IMR-90 (cell line): ENCODE results near the gene ASS1. TPM values are rescaled to one million over a fixed set of nuclear protein-coding genes. Genes with fewer than 3 reads are reported as not detected.
A peak's percentile ranks its signal among the peaks of the same experiment; 100 is the strongest.

Source experiments
- ATAC-seq: fragments of 200-7000 bp; cut with Tn5 transposase; 2 replicates; pipeline ENCODE4 v1.9.1; 2020; ENCODE audit warnings: low read depth, mild to moderate bottlenecking, moderate library complexity
- BruUV-seq: library from RNA; stranded (reverse); fragments of 400-500 nt; replicated peaks from 2 replicates; lab custom pipeline; 2021; lab: Mats Ljungman, UMichigan
- CTCF ChIA-PET: fragments of 300-600 bp; formaldehyde crosslinking; extraction: SDS; loops from one replicate; lab custom pipeline; 2021; ENCODE audit warnings: antibody characterized with exemption; lab: Yijun Ruan, JAX
- POLR2A ChIA-PET: fragments of 300-600 bp; sonication (Branson Sonifier 250); formaldehyde crosslinking; loops from one replicate; lab custom pipeline; 2022; ENCODE audit warnings: antibody characterized with exemption; ENCODE audit not compliant: unreplicated experiment; lab: Charles Lee
- DNase-seq: peaks from one replicate; pipeline ENCODE4 v3.0.0; 2013
- H2AFZ ChIP-seq: replicated peaks from 2 replicates; pipeline ENCODE3; 2013; ENCODE audit warnings: low read length, mild to moderate bottlenecking; ENCODE audit not compliant: poor library complexity
- H2AK5ac ChIP-seq: 2 replicates; pipeline ENCODE4 v1.6.1; 2013; ENCODE audit warnings: low read depth, low read length, inconsistent platforms
- H2AK9ac ChIP-seq: replicated peaks from 2 replicates; pipeline ENCODE3; 2013; ENCODE audit warnings: mild to moderate bottlenecking, low read depth, low read length, moderate library complexity; ENCODE audit not compliant: poor library complexity
- H2BK120ac ChIP-seq: 2 replicates; pipeline ENCODE4 v1.6.1; 2013; ENCODE audit warnings: low read depth, low read length, inconsistent platforms
- H2BK15ac ChIP-seq: 3 replicates; pipeline ENCODE4 v1.6.1; 2013; ENCODE audit warnings: low read depth, low read length, inconsistent platforms
- H2BK20ac ChIP-seq: 2 replicates; pipeline ENCODE4 v1.6.1; 2013; ENCODE audit warnings: low read depth, mild to moderate bottlenecking, inconsistent platforms, low read length, moderate library complexity
- H2BK5ac ChIP-seq: 2 replicates; pipeline ENCODE4 v1.6.1; 2013; ENCODE audit warnings: mild to moderate bottlenecking, low read depth, low read length, inconsistent platforms; ENCODE audit not compliant: poor library complexity, severe bottlenecking
- H3K14ac ChIP-seq: replicated peaks from 2 replicates; pipeline ENCODE4 v1.6.1; 2013; ENCODE audit warnings: low read depth, low read length, inconsistent platforms
- H3K18ac ChIP-seq: 2 replicates; pipeline ENCODE4 v1.6.1; 2013; ENCODE audit warnings: low read depth, low read length, control low read depth
- H3K23ac ChIP-seq: 2 replicates; pipeline ENCODE4 v1.6.1; 2013; ENCODE audit warnings: low read depth, low read length, inconsistent platforms
- H3K27ac ChIP-seq: 2 replicates; pipeline ENCODE4 v1.5.1; 2013; ENCODE audit warnings: mild to moderate bottlenecking, control low read depth, low read length; ENCODE audit not compliant: insufficient read depth
- H3K27me3 ChIP-seq: 2 replicates; pipeline ENCODE4 v1.6.1; 2013; ENCODE audit warnings: low read length; ENCODE audit not compliant: control insufficient read depth, insufficient read depth
- H3K36me3 ChIP-seq: 2 replicates; pipeline ENCODE4 v1.6.1; 2013; ENCODE audit warnings: low read length, mixed read lengths; ENCODE audit not compliant: control insufficient read depth, insufficient read depth
- H3K4ac ChIP-seq: 2 replicates; pipeline ENCODE4 v1.6.1; 2013; ENCODE audit warnings: low read depth, low read length, inconsistent platforms
- H3K4me1 ChIP-seq: 2 replicates; pipeline ENCODE4 v1.6.1; 2013; ENCODE audit warnings: low read length, mixed read lengths; ENCODE audit not compliant: control insufficient read depth, insufficient read depth
- H3K4me2 ChIP-seq: 2 replicates; pipeline ENCODE4 v1.6.1; 2013; ENCODE audit warnings: low read depth, mild to moderate bottlenecking, control low read depth, low read length, moderate library complexity
- H3K4me3 ChIP-seq: 2 replicates; pipeline ENCODE4 v1.5.1; 2013; ENCODE audit warnings: low read depth, mild to moderate bottlenecking, control low read depth, low read length, moderate library complexity; ENCODE audit not compliant: insufficient read depth
- H3K56ac ChIP-seq: 2 replicates; pipeline ENCODE4 v1.6.1; 2013; ENCODE audit warnings: low read length, inconsistent platforms; ENCODE audit not compliant: insufficient read depth; ENCODE audit errors: extremely low read depth
- H3K79me1 ChIP-seq, 2 experiments: 2 replicates each; pipeline ENCODE4 v1.6.1; 2013; ENCODE audit warnings: low read length in 2 of 2, inconsistent platforms in 1 of 2, low read depth in 1 of 2
- H3K9ac ChIP-seq: 2 replicates; pipeline ENCODE4 v1.6.1; 2013; ENCODE audit warnings: low read depth, low read length, control low read depth
- H3K9me1 ChIP-seq: 2 replicates; pipeline ENCODE4 v1.6.1; 2013; ENCODE audit warnings: low read length, inconsistent platforms; ENCODE audit not compliant: insufficient read depth
- H3K9me3 ChIP-seq: 2 replicates; pipeline ENCODE4 v1.6.1; 2013; ENCODE audit warnings: low read length; ENCODE audit not compliant: control insufficient read depth, insufficient read depth
- H4K20me1 ChIP-seq: 2 replicates; pipeline ENCODE4 v1.6.1; 2013; ENCODE audit warnings: low read length, inconsistent platforms; ENCODE audit not compliant: insufficient read depth
- H4K5ac ChIP-seq: 2 replicates; pipeline ENCODE4 v1.6.1; 2013; ENCODE audit warnings: mild to moderate bottlenecking, low read depth, low read length, control low read depth
- H4K8ac ChIP-seq, 2 experiments: 2 replicates each; pipeline ENCODE4 v1.6.1; 2013; ENCODE audit warnings: low read depth in 2 of 2, low read length in 2 of 2, control low read depth in 1 of 2, inconsistent platforms in 1 of 2
- H4K91ac ChIP-seq: 2 replicates; pipeline ENCODE4 v1.6.1; 2013; ENCODE audit warnings: low read depth, low read length, inconsistent platforms; ENCODE audit not compliant: insufficient read depth
- CHD1 ChIP-seq: IDR thresholded peaks from 2 replicates; pipeline ENCODE4 v1.6.1; 2012; ENCODE audit warnings: low read depth, low read length, improper control_type of control experiment
- FOS ChIP-seq: fragments of 150-350 bp; IDR thresholded peaks from 2 replicates; pipeline ENCODE4 v1.6.1; 2016; ENCODE audit warnings: low read depth, low read length
- MAFK ChIP-seq: IDR thresholded peaks from 2 replicates; pipeline ENCODE4 v1.6.1; 2012; ENCODE audit warnings: low read depth, low read length, improper control_type of control experiment
- MAZ ChIP-seq: IDR thresholded peaks from 2 replicates; pipeline ENCODE4 v1.6.1; 2012; ENCODE audit warnings: low read depth, mild to moderate bottlenecking, low read length, improper control_type of control experiment, moderate library complexity, borderline replicate concordance
- MXI1 ChIP-seq: IDR thresholded peaks from 2 replicates; pipeline ENCODE4 v1.6.1; 2012; ENCODE audit warnings: low read depth, mild to moderate bottlenecking, low read length, moderate library complexity, borderline replicate concordance
- NFE2L2 ChIP-seq: fragments of 150-350 bp; IDR thresholded peaks from 2 replicates; pipeline ENCODE4 v1.6.1; 2016; ENCODE audit warnings: low read depth, mild to moderate bottlenecking, low read length
- RAD21 ChIP-seq: IDR thresholded peaks from 2 replicates; pipeline ENCODE4 v1.6.1; 2012; ENCODE audit warnings: low read length, improper control_type of control experiment
- RCOR1 ChIP-seq: IDR thresholded peaks from 2 replicates; pipeline ENCODE4 v1.6.1; 2012; ENCODE audit warnings: mild to moderate bottlenecking, low read length, improper control_type of control experiment; ENCODE audit not compliant: insufficient replicate concordance
- SMC3 ChIP-seq: fragments of 150-350 bp; IDR thresholded peaks from 2 replicates; pipeline ENCODE4 v1.6.1; 2016; ENCODE audit warnings: low read depth, mild to moderate bottlenecking, antibody characterized with exemption, low read length, moderate library complexity
- WGBS, 2 experiments: methylation state at CpG; one replicate each; pipeline versions ENCODE4 v1.1.5 to v1.1.7; 2013; ENCODE audit warnings: missing lambda C conversion rate in 2 of 2; ENCODE audit not compliant: insufficient read length in 1 of 2; ENCODE audit errors: extremely low coverage in 2 of 2; 5-methylcytosine and 5-hydroxymethylcytosine counted together
- dilution Hi-C: fragments of 300-500 bp; cut with HindIII; formaldehyde crosslinking; loops from one replicate; pipeline ENCODE4 v1.14.3; 2018; ENCODE audit warnings: low sequenced_read_pairs; ENCODE audit not compliant: unreplicated experiment
- in situ Hi-C: fragments of 300-500 bp; cut with MboI; formaldehyde crosslinking; loops from 3 replicates; pipeline ENCODE4 v1.14.3; 2019; ENCODE audit warnings: low sequenced_read_pairs, inconsistent platforms, mixed read lengths
- intact Hi-C: fragments of 100-400 bp; cut with micrococcal nuclease; formaldehyde crosslinking; loops from 2 replicates; pipeline ENCODE4 v1.10.0; 2022
- polyA plus RNA-seq, 3 experiments: library from polyadenylated mRNA; depleted of rRNA; stranded (reverse); fragments of >200 nt; gene quantifications; 2 replicates each; pipeline ENCODE4 v1.2.3, GENCODE V29; 2012; ENCODE audit warnings: low replicate concordance in 1 of 3
- total RNA-seq: library from RNA; depleted of rRNA; stranded (reverse); fragments of >200 nt; gene quantifications from 2 replicates; pipeline ENCODE4 v1.2.3, GENCODE V29; 2012
- TF ChIP-seq, protein P1 (sequence below): fragments of 150-350 bp; IDR thresholded peaks from 2 replicates; pipeline ENCODE4 v1.6.1; 2016; ENCODE audit warnings: low read depth, mild to moderate bottlenecking, low read length, moderate library complexity, borderline replicate concordance

ASS1 gene
- total and polyA plus RNA-seq, 2 of the 4 experiments (the other 2 are of a cell fraction) = 39.6 to 41.9 TPM

DNA sequence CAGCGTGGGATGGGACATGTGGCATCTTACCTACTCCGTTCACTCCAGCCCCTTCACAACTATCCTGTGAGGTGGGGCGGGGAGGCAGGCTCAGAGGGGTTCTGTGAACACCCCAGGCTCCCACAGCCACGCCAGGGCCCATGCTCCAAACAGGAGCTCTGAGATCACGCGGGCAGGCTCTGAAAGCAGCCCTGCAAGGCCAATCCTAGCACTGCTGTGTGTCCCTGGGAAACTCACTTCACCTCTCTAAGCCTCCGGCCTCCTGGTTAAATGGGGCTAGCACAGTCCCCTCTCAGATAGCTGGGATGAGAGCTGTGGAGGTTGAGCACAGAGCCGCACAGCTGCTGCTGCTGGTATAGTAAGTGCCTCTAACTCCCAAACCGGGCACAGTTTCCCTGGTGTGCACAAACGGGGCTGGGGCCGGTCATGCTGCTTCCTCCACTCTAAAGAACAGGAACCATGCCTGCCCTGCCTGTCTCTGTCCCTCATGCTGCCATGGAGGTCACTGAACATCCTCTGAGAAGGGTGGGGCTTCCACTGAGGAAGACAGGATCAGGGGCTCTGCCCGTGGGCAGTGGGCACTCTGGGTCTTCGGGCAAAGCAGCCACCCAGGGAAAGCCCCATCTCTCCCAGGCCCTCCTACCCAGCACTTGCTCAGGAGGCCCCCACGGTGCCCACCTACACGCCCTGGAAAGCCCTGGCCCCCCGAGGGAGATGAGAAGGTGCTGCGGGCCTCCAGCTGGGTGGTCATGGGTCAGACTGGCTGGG lies 13.0 kb upstream of the ASS1 start:
- Histone ChIP-seq H4K8ac (no peak overlapping the region), H3K4me1 (peaks cover 2% of the 10 kb centered on the region), H3K9ac (no peak overlapping the region), H3K14ac (no peak overlapping the region), H2BK5ac (no peak overlapping the region), H3K4ac (no peak overlapping the region), H4K91ac (no peak overlapping the region), H2AFZ (peak overlapping the region; percentile 58), H3K9me1 (no peaks in the 10 kb centered on the region), H3K27me3 (peaks cover 24% of the 10 kb centered on the region), H4K20me1 (no peaks in the 10 kb centered on the region), H2BK20ac (no peak overlapping the region), H3K4me3 (no peak overlapping the region), H2AK9ac (peak overlapping the region; percentile 16), H2AK5ac (no peak overlapping the region), H3K4me2 (no peak overlapping the region), H3K79me1 (no peaks in the 10 kb centered on the region), H3K18ac (no peak overlapping the region), H4K5ac (no peak overlapping the region), H3K27ac (no peak overlapping the region), H2BK120ac (no peak overlapping the region), H2BK15ac (no peak overlapping the region), H3K23ac (no peak overlapping the region), H3K36me3 (no peaks in the 10 kb centered on the region), H3K56ac (no peak overlapping the region), H3K9me3 (no peaks in the 10 kb centered on the region)
- no peak for TF ChIP-seq FOS
- no peak for TF ChIP-seq NFE2L2
- no peak for TF ChIP-seq CHD1
- TF ChIP-seq, protein P1, sequence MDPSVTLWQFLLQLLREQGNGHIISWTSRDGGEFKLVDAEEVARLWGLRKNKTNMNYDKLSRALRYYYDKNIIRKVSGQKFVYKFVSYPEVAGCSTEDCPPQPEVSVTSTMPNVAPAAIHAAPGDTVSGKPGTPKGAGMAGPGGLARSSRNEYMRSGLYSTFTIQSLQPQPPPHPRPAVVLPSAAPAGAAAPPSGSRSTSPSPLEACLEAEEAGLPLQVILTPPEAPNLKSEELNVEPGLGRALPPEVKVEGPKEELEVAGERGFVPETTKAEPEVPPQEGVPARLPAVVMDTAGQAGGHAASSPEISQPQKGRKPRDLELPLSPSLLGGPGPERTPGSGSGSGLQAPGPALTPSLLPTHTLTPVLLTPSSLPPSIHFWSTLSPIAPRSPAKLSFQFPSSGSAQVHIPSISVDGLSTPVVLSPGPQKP = no peak
- no peak for TF ChIP-seq SMC3
- TF ChIP-seq MAZ = no peak
- TF ChIP-seq MAFK = no peak
- TF ChIP-seq MXI1 = no peak
- no peak for TF ChIP-seq RCOR1
- TF ChIP-seq RAD21 = no peak
- no CpG with 5 or more reads among the region's 17 CpGs for WGBS, 2 experiments
- intact Hi-C loops (no loop called here), dilution Hi-C loops (no loop called here), in situ Hi-C loops (no loop called here)
- no peak for ATAC-seq
- ChIA-PET CTCF (no interaction called here), POLR2A (no interaction called here)
- no TSS peak for BruUV-seq
- no peak for DNase-seq
